Kidney glomerular epithelial cell (primary cell): ENCODE results near the gene SPRR2D.
A peak's percentile ranks its signal among the peaks of the same experiment; 100 is the strongest.
"Not testable (repeated sequence)": the region's sequence is repeated elsewhere in the genome, so short reads cannot be mapped to it uniquely, and the experiment has no call there.

Experiments
- DNase-seq: peaks from one replicate; lab custom pipeline; 2025; lab: John Stamatoyannopoulos, UW

Gene SPRR2D

DNA sequence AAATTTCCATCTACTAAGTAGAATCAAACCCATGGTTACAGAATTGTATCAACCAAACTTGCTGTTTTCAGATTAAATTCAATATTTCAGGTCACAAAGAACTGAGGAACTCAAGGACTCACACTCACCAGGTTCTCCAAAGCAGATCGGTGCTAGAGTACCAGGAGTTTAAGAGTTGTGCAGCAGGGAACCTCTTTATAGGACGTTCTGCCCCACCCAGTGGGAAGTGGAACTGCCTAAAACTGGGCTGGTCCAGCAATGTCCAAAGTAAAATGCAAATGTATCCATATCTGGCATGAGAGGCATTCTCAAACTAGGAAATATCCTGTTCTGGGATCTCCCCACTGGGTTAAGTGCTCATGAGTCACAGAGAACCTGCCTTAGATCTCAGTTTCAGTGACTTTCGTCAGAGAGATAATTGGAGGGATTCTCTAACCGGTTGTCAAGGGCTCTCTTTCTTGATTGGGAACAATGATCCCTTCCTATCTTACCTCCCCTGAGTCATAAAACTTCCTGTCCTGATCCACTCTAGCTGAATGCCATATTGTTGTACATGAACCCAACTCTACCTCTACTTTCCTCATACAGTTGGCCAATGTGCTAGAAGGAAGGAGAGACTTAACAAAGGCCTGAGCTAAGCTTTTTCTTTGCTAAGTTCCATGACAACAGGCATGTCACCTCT is at the start of gene SPRR2D:
Gene SPRR2D (minus strand): TSS at position 171 of the 682 bp plus-strand sequence. CDS start 774 bp downstream, outside the sequence.
- no peak for DNase-seq

GRCh38 chr1:153087652-153088051 is 46.7 kb upstream of the SPRR2D start:
- DNase-seq = no peak

DNA sequence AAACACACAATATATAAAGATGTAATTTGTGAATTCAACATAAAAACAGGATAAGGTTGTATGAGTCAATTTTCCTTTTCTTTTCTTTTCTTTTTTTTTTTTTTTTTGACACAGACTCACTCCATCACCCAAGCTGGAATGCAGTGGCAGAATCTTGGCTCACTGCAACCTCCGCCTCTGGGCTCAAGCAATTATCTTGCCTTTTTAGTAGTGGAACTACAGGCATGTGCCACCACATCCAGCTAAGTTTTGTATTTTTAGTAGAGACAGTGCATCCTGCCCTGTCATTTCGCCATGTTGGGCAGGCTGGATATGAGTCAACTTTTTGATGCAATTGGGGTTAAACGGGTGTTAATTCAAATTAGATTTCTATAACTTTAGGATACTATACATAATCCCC is 40.8 kb upstream of the SPRR2D start:
- no peak for DNase-seq

DNA sequence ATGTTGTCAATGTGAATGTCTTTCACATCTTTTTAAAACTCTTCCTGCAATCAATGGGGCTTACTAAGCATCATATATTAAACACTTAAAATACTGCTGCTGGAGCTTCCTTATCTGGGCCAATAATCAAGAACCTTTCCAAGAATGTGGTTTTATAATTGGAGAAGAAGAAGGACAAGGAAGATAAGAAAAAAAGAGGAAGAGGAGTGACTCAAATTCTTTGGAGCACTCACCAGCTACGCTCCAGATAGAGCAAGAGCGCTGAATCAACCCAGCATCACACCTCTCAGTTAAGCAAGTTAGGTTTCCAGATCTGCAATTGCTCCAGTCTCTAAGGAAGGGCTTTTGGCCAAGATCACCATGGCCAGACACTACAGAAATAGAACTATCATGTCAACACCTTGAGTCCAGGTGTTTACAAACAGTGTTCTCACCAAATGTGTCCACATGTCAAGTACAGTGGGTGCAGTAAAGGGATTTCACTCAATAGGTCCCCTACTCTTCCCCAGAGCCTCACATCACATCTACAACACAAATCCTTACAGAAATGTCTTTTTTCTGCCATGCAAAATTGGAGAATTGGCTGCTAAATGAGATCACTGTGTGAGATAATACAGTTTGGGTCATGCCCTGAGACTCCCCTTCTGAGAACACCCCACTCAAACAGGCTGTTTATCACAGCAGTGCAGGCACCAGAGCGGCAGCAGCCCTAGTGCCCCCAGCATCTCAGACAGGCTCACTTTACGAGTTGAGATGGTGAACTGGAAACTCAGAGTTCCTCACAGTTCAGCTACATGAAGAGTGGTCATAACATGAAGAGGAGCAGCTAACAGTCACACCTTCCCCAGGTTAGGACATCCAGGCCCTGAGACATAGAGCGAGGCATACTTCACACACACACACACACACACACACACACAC is 32.1 kb upstream of the SPRR2D start:
- DNase-seq = no peak

DNA sequence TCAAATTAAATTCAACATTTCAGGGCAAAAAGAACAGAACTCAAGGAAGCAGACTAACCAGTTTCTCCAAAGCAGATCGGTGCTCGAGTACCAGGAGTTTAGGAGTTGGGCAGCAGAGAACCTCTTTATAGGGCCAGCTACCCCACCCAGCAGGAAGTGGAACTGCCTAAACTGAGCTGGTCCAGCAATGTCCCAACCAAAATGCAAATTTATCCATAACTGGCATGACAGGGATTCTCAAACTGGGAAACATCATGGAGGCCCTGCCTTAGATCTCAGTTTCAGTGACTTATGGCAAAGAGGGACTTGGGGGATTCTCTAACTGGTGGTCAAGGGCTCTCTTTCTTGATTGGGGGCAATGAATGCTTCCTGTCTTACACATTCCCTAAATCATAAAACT is 30.6 kb upstream of the SPRR2D start, which contains the start of gene SPRR2B:
Gene SPRR2B (minus strand): TSS at position 101 of the 400 bp plus-strand sequence. CDS start 772 bp downstream, outside the sequence.
- DNase-seq = no peak

- DNase-seq = no peak
Measured at GRCh38 chr1:153070243-153070642, 29.3 kb upstream of the SPRR2D start.

GRCh38 chr1:153058826-153059784 is 18.2 kb upstream of the SPRR2D start:
- DNase-seq = peak; percentile 5

DNA sequence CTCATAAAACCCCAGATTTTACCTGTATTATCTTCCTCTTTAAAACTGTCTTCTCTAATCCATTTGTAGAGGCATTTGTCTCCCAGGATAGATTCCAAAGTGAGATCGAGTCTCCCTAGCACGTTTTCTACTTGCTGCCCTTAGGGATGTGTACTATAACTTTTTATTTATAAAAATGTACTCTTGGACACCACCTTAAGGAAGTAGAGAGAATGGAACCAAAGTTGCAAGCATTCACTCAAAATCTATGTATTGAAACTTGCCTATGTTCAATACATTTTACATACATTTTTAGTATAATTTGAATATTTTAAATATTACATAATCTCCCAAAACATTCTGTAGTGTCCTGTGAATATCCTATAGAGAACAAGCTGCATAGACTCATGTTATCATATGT is 17.2 kb upstream of the SPRR2D start:
- no peak for DNase-seq

DNA sequence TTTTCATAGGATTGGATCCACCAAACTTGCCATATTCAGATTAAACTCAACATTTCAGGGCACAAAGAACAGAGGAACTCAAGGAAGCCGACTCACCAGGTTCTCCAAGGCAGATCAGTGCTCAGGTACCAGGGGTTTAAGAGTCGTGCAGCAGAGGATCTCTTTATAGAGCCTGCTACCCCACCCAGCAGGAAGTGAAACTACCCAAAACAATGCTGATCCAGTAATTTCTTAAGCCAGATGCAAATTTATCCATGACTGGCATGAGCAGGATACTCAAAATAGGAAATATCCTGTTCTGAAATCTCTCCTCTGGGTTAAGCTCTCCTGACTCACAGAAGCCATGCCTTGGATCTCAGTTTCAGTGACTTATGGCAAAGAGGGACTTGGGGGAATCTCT is 16.5 kb upstream of the SPRR2D start, which contains the start of gene SPRR2A:
Gene SPRR2A (minus strand): TSS at position 138 of the 400 bp plus-strand sequence. CDS start 777 bp downstream, outside the sequence.
- DNase-seq = no peak

GRCh38 chr1:153056111-153056510 is 15.2 kb upstream of the SPRR2D start:
- not testable (repeated sequence) for DNase-seq

DNA sequence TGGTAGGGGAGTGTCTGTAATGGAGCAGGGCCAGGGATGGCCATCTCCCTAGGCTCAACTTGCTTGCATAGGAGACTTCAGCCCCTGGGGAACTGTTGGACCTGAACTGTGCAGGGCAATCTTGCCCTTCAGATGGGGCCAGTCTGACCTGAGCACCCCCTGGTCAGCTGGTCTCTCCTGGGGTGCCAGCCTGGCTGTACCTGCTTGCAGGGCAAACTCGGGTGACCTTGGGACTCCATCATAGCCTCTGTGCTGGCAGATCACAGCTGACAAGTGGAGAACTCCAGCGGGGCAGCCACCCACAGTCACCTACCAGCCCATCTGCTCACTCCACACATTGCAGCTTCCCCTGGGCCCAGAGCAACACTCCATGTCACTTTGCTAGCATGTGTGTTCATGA is 8.3 kb upstream of the SPRR2D start:
- no peak for DNase-seq

DNA sequence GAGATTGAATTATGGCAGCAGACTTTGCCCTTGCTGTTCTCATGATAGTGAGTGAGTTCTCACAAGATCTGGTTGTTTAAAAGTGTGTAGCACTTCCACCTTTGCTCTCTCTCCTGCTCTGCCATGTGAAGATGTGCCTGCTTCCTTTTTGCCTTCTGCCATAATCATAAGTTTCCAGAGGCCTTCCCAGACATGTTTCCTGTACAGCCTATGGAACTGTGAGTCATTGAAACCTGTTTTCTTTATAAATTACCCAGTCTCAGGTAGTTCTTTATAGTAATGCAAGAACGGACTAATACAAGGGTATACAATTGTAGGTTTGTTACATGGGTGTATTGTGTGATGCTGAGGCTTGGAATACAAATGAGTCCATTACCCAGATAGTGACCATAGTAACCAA is 5.7 kb downstream of the SPRR2D start:
- no peak for DNase-seq

DNA sequence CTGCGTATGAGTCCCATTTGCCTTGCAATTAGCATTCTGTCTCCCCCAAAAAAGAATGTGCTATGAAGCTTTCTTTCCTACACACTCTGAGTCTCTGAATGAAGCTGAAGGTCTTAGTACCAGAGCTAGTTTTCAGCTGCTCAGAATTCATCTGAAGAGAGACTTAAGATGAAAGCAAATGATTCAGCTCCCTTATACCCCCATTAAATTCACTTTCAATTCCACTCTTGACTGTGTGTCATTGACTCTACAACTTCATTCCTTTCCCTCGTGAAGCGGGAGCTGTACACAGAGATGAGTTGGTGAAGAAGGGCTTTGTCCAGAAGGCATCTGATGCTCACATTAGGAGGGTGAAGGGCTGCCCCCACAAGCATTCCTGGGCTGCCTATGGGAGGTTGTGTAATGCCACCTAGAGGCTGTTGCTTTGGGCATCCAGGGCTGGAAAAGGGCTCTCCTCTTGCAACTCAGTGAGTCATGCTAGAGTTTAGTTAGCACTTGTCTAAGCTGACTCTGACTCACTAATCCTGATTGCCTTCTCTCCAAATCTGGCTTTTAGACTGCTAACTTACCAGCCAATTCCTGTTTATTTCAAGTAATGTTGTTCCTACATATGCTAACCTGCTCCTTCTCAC is 8.1 kb downstream of the SPRR2D start:
- DNase-seq = peak; percentile 70

DNA sequence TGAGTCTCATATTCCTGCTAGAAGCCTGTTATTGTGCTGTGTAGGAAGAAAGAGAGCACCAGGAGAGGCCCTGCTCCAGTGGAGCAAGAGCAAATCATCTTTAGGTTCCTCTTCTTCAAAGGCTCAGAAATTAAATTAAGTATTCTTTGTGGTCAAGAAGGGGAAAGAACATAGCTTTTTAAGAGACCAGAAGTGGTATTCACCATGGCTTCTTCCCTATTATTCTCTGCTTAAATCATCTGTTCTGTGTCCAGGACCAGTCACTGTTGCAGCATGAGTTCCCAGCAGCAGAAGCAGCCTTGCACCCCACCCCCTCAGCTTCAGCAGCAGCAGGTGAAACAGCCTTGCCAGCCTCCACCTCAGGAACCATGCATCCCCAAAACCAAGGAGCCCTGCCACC is 8.8 kb downstream of the SPRR2D start:
- DNase-seq = no peak

DNA sequence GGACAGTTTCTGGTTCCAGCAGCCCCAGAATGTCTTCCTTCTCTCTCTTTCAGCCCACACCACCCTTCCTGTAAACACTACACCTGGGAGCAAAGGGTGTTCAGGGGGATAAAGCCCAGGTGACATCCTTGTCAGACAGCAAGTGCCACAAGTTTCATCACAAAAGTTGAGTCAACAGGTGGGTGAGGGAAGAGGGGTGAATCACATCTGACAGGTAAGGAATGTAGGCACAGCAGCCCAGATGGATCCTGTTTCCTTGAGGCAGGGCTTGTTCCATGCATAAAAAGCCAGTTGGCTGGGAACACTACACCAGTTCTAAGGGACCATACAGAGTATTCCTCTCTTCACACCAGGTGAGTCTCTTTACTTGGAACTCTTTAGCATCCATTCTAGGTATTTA is 10.0 kb downstream of the SPRR2D start, which contains the start of gene SPRR1B:
Gene SPRR1B (plus strand): TSS at position 309 of the 400 bp plus-strand sequence. CDS start 1,143 bp downstream, outside the sequence.
- DNase-seq = no peak

- DNase-seq = no peak
Measured at GRCh38 chr1:153028766-153029165, 12.2 kb downstream of the SPRR2D start.

DNA sequence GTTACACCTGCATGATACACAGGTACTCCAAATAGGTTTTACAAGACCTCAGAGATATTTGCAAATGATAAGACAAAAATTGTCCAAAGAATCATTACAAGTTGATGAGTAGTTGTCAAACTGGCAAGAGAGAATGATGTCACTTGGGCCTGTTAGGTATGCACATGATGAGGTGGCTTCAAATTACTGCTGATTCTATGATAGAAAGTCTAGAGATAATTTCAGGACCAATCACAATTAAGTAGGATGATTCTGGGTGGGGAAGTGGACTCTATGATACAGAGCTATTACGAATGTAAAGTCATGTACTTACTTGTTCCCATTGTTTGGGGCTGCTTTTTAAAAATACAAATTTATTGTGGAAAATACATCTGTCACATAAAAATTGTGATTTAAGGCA is 15.1 kb downstream of the SPRR2D start:
- no peak for DNase-seq

- DNase-seq = no peak
Measured at GRCh38 chr1:153024413-153024812, 16.5 kb downstream of the SPRR2D start.

DNA sequence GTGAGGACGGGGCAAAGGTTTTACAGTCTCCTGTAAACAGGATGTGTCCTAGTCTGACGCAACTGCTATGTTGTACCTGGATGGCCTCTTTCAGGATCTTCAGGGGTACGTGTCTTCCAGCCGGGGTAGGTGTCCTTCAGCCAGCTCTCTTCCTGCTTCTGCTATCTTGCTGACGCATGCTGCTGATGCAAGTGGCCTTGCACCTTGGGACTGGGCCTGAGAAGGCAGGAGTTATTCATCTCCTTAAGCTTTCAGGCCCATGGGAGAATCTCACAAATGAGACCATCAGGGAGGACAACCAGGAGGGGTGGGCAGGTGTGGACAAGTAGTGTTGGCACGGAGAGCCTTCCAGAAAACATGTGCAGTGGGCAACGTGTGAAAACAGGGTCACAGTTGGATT is 17.8 kb downstream of the SPRR2D start:
- DNase-seq = no peak

DNA sequence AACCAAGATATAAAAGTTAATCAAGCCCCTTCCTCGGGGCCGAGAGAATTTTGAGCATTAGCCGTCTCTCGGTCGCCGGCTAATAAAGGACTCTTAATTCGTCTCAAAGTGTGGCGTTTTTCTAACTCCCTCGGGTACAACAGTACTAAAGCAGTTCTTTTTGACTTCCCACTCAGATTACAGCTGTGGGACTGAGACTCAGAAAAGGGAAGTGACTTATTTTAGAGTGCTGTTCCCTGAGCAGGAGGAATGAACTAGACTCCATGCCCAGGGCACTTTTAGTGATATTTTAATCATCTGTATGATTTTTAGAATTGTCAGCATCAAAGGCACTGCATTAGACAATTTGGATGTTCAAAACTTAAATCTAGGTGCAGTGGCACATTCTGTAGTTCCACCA is 18.6 kb downstream of the SPRR2D start:
- DNase-seq = not testable (repeated sequence)

- DNase-seq = not testable (repeated sequence)
Measured at GRCh38 chr1:153021829-153022228, 19.1 kb downstream of the SPRR2D start.
